ENCODE data around the gene SNRNP70.

The SNRNP70 gene

DNA sequence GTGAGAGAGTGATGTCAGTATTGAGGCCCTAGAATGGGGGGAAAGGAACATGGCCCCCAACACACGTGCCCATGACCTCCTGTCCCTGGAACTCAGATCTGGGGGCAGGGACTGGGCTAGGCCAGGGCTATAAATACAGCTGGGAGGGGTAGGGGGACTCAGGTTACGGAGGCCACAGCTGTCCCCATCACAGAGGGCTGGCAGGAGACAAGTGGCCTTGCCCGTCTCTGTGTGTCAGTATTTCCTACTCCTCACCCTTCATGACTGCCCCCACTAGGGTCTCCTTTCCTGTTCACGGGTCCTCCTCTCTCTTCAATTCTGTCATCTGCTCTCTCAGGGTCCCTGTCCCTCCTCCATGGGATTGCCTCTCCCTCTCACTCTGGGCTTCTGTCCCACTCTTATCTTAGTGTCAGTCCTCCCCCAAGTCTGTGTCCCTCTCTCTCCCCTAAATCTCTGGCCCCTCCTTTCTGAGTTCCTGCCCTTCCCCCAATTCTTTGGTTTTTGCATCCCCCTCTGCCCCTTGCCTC lies 70.6 kb downstream of the SNRNP70 start:
- peaks cover 98% of the 10 kb centered on the region for H3K27me3 ChIP-seq

DNA sequence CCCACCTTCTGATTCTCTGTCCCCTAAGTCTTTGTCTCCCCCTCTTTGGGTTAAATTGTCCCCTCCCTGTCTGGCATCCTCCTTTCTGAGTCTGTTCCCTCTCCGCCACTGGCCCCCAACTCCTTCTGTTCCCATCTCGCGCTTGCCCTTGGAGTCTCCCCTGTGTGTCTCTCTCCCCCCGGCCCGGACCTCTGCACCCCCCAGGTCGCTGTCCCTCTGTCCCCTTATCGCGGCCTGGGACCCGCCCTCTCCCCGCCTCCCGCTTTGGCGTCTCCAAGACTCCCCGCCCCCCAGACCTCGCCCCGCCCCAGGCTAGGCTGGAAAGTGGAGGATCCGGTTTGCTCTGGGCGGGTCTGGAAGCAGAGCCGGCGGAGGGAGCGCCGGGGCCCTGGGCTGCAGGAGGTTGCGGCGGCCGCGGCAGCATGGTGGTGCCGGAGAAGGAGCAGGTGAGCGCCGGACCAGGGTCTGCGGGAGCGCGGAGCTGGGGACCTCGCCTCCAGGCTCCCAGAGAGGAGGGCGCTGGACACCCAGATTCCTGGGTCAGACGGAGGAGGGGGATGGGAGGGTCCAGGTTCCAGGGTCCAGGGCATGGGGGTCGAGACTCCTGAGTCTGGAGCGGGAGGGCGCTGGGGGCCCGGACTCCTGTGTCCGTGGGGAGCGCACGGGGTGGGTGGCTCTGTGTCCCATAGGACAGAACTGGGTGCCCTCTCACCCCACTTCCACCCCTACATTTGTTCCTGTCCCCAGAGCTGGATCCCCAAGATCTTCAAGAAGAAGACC lies 72.4 kb downstream of the SNRNP70 start, which contains the start of gene TRPM4:
Gene TRPM4, plus strand, starts transcription at position 348 of the 780 bp plus-strand sequence. Its CDS starts 75 bp downstream, at position 423.
- H3K9me3 ChIP-seq, result no peaks in the 10 kb centered on the region
- no peak within 1 kb of the TSS for H3K27ac ChIP-seq
- H3K27me3 ChIP-seq, result peaks cover 88% of the 10 kb centered on the region
- no peaks in the 10 kb centered on the region for H3K36me3 ChIP-seq
- no peak within 1 kb of the TSS for H3K4me3 ChIP-seq (ENCODE audit: low read depth in 1 of 2, low read length in 1 of 2)
- no peaks in the 10 kb centered on the region for H3K4me1 ChIP-seq (ENCODE audit: control insufficient read depth in 1 of 2, insufficient read depth in 1 of 2, low read depth in 1 of 2, low read length in 1 of 2)
- TF ChIP-seq, protein P1, sequence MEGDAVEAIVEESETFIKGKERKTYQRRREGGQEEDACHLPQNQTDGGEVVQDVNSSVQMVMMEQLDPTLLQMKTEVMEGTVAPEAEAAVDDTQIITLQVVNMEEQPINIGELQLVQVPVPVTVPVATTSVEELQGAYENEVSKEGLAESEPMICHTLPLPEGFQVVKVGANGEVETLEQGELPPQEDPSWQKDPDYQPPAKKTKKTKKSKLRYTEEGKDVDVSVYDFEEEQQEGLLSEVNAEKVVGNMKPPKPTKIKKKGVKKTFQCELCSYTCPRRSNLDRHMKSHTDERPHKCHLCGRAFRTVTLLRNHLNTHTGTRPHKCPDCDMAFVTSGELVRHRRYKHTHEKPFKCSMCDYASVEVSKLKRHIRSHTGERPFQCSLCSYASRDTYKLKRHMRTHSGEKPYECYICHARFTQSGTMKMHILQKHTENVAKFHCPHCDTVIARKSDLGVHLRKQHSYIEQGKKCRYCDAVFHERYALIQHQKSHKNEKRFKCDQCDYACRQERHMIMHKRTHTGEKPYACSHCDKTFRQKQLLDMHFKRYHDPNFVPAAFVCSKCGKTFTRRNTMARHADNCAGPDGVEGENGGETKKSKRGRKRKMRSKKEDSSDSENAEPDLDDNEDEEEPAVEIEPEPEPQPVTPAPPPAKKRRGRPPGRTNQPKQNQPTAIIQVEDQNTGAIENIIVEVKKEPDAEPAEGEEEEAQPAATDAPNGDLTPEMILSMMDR (IDR thresholded peaks at IDR 0.05), result no peak

More for the DNA sequence above, 70.6 kb downstream of the SNRNP70 start:
- Histone ChIP-seq H3K27ac (no peak overlapping the region), H3K4me1 (ENCODE audit: control insufficient read depth in 1 of 2, insufficient read depth in 1 of 2, low read depth in 1 of 2, low read length in 1 of 2) (peaks cover 0 to 3% of the 10 kb centered on the region in 2 experiments), H3K36me3 (no peaks in the 10 kb centered on the region), H3K9me3 (no peaks in the 10 kb centered on the region), H3K4me3 (ENCODE audit: low read depth in 1 of 2, low read length in 1 of 2) (no peak overlapping the region)
- TF ChIP-seq, protein P1 (IDR thresholded peaks at IDR 0.05), result no peak
